Hematopoietic multipotent progenitor cell treated with erythropoietin and hydrocortisone succinate and interleukin-3 and kit ligand, for 4 days (in vitro differentiated cells): ENCODE results near the gene TRIM66.
A peak's percentile ranks its signal among the peaks of the same experiment; 100 is the strongest.

ENCODE experiments used
- DNase-seq: peaks from one replicate; pipeline ENCODE4 v3.0.0-alpha.2; 2015

Gene TRIM66

GRCh38 chr11:8605971-8606563, 76.4 kb downstream of the TRIM66 start:
- no peak for DNase-seq

DNA sequence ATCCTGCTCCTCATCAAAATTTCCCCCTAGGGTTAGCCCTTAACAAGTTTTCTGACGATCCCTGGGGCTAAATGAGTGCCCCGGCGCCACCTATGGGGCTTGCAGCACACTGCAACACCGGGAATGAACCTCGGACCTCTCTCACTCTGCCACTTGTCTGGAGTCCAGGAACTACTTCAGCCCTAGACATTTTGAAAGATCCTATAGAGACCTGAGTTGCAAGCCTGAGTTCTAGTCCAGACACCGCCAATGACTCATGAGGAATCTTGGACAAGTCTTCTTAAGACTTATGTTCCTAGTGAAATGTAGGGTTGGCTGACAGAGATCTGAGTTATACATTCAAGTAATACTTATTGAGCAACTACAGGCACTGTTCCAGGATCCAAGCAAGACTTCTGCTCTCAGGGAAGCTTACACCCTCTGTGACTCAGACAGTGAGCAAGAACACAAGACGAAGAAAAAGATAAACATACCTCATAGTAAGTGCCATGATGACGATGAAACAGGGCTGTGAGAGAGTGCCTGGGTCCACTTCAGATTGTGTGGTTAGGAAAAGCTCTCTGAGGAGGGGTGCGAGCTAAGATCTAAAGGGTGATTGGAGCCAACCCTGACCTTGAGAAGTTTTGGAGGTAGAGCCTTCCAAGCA, 78.3 kb downstream of the TRIM66 start:
- DNase-seq = peak; percentile 77

DNA sequence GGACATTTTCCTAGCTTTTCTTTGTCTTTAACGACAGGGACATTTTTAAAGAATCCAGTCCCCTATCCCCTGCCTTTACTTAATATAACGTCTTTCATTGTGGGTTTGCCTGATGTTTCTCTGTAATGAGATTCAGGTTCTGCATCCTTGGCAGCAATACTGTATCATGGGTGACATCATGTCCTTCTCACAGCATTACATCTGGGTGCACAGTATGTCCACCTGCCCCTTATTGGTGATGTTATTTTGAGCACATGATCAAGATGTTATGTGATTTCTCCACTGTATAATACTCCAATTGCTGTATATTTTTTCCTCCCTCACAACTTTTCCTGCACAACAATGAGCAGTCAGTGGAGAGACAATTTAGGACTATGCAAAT, 78.8 kb downstream of the TRIM66 start:
- DNase-seq = no peak

DNA sequence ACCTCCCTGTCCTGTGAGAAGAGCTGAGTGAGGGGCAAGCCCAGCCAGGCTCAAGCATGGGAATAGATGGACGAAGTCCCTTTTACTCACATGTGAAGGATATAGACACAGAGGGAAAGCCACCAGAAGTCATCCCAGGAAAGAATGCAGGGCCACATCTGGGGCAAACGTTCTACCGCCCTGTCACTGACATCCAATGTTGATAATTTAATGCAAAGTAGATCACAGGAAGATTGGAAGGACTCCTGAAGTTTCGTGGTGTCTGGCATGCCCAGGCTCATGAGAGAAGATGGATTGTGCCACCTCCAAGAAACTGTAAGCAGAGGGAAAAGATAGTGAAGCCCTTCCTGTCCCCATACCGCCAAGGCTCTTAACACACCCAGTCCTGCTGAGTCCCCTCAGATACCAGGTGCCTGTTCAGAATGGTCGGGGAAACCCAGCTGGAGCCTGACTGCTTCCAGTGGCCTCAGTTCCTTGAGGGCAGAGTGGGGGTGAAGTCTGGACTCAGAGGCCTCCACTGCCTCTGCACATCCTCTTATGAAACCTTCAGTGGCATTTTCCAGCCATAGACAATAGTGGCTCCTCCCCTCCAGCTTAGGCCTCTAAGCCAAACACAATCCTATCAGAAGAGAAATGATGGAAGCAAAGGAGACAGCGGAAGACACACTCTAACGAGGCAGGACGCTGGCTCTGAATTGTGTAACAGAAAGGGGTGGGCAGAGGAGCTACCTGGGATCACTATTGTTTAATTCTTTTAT, 80.9 kb downstream of the TRIM66 start:
- no peak for DNase-seq

GRCh38 chr11:8598506-8598905, 84.0 kb downstream of the TRIM66 start:
- DNase-seq = no peak

- peak; percentile 45 for DNase-seq
These were observed 85.3 kb downstream of the TRIM66 start for GRCh38 chr11:8597182-8597581.

GRCh38 chr11:8596504-8597046, 85.9 kb downstream of the TRIM66 start:
- DNase-seq = no peak

DNA sequence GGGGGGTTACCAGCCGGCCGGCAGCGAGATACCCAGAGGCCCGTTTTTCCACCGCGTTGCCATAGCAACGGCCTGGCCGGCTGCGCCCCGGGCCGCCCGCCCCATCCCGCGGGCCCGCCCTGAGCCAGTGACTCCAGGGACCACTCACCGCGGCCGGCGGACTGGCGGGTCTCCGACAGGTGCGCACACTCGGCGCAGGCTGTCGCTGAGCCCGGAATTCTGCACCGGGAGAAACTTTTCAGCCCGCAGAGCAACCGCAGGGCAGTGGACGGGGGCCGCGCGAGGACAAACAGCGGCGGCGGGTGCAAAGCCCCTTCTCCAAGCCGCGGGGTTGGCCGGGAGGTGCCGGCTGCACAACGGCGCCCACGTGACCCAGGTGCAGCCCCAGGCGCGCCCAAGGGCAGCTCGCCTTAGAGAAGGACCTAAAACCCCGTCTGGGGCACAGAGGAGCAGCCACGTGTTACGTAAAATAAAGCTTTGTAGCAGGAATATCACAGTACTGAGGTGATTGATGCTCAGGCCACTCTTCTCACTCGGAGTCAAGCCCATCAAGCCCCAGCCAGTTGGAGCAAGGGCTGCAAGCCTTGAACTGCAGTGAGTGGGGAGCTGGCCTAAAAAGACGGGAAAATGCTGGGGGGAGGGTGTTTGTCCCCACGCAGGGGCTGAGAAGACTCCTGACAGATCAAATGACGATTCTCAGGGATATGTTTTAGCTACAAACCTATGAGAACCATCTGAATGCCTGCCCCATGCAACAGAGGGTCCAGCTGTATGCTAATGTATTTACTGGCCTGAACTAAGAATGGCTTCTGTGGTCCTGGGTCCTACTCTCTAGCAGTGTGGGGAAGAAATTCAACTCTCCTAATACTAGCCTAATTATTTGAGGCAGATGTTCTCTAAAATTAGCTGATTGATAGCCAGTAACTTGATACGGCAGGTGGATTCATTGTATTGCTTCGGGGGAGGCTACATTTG, 88.2 kb downstream of the TRIM66 start, which contains the start of gene STK33:
Gene STK33, minus strand, starts transcription at position 294 of the 975 bp plus-strand sequence. CDS start 119,323 bp downstream, outside the sequence.
- peak; percentile 83 for DNase-seq

GRCh38 chr11:8593455-8593854, 89.0 kb downstream of the TRIM66 start:
- DNase-seq = no peak

- no peak for DNase-seq
These were observed 94.5 kb downstream of the TRIM66 start for GRCh38 chr11:8587915-8588314.

DNA sequence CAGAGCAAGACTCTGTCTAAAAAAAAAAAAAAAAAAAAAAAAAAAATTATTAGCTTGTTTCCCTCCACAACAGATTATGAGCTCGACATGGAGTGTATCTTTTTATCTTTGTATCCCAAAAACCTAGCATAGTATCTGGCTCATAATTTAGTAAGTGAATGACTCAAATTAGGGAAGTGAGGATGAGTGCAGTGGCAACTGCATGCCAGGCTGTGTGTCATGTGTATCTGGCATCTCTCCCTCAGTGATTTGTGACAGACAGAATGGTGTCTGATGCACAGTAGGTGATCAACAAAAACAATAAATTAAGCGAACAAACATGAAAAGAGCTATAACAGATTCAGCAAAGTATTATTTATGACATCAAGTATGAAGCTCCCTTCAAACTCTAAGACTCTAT, 95.7 kb downstream of the TRIM66 start:
- DNase-seq = no peak

DNA sequence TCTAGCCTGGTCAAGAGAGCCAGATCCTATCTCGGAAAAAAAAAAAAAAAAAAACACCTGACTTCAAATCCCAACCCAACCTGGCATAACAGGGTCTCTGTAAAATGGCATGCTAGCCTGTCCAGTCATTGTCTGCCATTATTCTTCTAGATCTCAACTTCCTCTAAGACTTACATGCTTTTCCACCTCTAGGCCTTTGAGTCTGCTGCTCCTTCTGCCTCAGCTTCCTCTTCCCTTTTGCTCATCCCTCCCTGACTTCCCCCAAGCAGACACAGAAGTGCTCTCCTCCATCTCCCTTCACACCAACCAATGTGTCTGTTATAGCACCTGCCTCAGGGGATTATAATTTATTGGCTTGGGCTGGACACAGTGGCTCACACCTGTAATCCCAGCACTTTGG, 96.3 kb downstream of the TRIM66 start:
- DNase-seq = peak; percentile 21

- DNase-seq = no peak
These were observed 98.0 kb downstream of the TRIM66 start for GRCh38 chr11:8584511-8584910.

DNA sequence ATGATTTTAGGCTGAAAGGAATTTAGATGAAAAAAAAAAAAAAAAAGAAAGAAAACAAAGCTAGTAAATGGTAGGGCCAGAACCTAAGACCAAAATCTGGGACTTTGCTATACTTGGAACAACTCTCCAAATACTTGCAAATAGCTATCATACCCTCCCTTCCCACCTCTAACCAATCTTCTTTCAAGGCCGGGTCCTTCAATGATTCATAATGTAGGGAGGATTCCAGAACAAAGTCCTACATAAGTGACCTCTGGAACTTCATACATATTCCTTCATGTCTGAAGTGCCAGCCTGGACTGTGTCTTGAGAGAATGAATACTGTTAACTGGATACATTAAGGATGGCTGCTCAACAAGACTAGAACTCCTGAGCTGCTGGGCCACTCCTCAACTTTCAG, 98.4 kb downstream of the TRIM66 start:
- no peak for DNase-seq

DNA sequence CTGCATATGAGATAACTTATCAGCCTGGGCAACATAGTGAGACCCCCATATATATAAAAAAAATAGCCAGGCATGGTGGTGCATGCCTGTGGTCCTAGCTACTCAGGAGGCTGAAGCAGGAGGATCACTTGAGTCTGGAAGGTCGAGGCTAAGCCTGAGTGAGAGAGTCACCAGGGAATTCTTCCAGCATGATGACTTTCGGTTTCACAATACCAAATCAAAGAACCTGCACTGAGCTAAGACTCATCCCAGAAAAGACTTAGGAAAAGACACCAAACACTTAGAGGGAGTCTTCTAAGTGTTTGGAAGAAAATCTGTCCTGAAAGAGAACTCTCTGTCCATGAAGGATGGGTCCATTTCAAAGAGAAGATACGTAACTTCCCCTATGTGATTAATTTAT, 101.2 kb downstream of the TRIM66 start:
- no peak for DNase-seq

- no peak for DNase-seq
These were observed 104.5 kb downstream of the TRIM66 start for GRCh38 chr11:8577791-8578581.

GRCh38 chr11:8574798-8575197, 107.7 kb downstream of the TRIM66 start:
- DNase-seq = no peak

GRCh38 chr11:8573777-8574176, 108.7 kb downstream of the TRIM66 start:
- DNase-seq = peak; percentile 50

GRCh38 chr11:8567602-8568198, 114.8 kb downstream of the TRIM66 start:
- no peak for DNase-seq

- peak; percentile 81 for DNase-seq
These were observed 115.8 kb downstream of the TRIM66 start for GRCh38 chr11:8566613-8567210.

DNA sequence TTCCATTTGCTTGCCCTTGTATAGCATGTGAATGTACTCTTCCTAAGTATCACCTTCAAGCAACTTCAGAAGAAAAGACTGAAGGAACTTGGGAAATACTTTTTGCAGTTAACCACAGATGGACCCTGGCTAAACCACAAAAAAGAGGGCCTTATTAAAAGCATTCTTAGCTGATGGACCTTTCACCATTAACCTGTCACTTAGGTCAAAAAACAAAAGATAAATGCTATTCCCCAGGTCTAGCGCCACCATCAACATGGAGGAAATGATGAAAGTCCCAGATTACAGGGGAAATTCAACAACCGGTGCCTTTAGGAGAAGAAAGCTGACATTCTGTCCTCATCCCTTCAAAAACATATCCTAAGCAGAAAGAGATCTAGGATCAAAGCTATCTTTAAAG, 117.9 kb downstream of the TRIM66 start:
- no peak for DNase-seq
